ENCODE measurements around the gene GTPBP2. TPM values are rescaled to one million over a fixed set of nuclear protein-coding genes. Genes with fewer than 3 reads are reported as not detected.

Gene GTPBP2
- total and polyA plus RNA-seq, 11 donors = 16.6 to 37.1 (median 26.1) TPM

GRCh38 chr6:43669050-43669921, 40.2 kb upstream of the GTPBP2 start:
- TF ChIP-seq CTCF (IDR thresholded peaks at IDR 0.05) (no peak), POLR2A (IDR thresholded peaks at IDR 0.05) (no peak)
- Histone ChIP-seq H3K27me3 (no peaks in the 10 kb centered on the region), H3K9me3 (no peaks in the 10 kb centered on the region), H3K27ac (peak overlapping the region; percentile 55 to 87 (median 78)), H3K4me3 (no peak overlapping the region), H3K36me3 (peaks cover 0 to 43% (median 39%) of the 10 kb centered on the region in 9 donors), H3K4me1 (peaks cover 11 to 53% (median 38%) of the 10 kb centered on the region in 12 donors)
- 24 to 53% (median 37%) methylated on average over 11 to 15 of the region's 15 CpGs for WGBS, 4 donors
- intact Hi-C loops (cut with DNase I) = loop anchor here (2.0 to 10.0 kb wide), 13 partner anchors 53 to 410 kb away; partner anchors contain the start of gene VEGFA (in 3 of the 10)
- peak; percentile 53 to 73 (median 68) for ATAC-seq
- DNase-seq = peak; percentile 77 to 88 (median 81)

DNA sequence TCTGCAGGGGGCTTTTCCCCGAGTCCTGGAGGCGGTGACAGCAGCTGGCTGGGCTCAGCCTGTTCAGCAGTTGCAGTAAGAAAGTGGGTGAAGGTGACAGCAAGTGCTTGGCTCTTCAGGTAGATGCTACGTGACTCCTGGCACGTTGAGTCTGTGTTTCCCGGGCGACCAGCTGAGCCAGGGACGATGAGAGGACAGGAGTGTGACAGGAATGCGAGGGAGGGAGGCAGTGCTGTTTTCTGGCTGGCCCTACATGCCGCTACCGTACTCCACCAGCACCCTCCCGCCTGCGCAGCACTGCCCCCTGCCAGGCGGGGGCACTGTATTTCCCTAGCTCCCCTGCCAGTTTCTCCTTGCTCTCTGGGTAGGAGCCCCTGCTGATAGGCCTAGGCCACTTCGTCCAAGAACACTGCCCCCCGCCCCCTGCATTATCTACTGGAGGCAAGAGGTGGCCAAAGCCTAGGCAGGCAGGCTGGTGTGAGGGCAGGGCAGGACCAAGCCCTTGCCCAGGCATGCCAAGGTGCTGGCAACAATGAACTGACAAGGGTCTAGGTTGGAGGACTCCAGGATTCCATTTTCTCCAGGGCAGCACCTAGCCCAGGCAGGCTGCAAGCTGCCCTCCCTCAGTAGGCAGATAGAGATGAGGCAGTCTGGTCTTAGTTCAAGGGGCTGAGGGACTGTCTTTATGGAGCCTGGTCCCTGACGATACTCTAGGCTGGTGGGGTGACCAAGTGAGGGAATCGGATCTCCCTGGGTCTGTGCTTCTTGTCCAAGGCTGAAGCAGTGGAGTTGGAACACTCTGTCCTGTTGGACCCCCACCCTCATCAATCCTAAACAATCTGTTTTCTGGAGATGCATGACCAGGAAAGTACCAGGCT, 39.3 kb upstream of the GTPBP2 start:
- H3K4me1 ChIP-seq = peaks cover 11 to 53% (median 38%) of the 10 kb centered on the region in 12 donors
- 14 to 48% (median 19%) methylated on average over 6 to 17 of the region's 17 CpGs for WGBS, 4 donors
- peaks cover 0 to 34% (median 30%) of the 10 kb centered on the region in 9 donors for H3K36me3 ChIP-seq
- H3K27me3 ChIP-seq = no peaks in the 10 kb centered on the region
- H3K9me3 ChIP-seq = no peaks in the 10 kb centered on the region
- DNase-seq (peak; percentile 51 to 78 (median 59)), ATAC-seq (peak; percentile 32 to 75 (median 58))
- H3K27ac ChIP-seq = peak overlapping the region; percentile 57 to 87 (median 78)
- intact Hi-C loops (cut with DNase I) = loop anchor here (2.0 to 10.0 kb wide), 13 partner anchors 54 to 410 kb away; partner anchors contain the start of gene VEGFA (in 3 of the 10)
- TF ChIP-seq POLR2A (IDR thresholded peaks at IDR 0.05) (peak in 1 of 2 donors; percentile 32), CTCF (IDR thresholded peaks at IDR 0.05) (peak; percentile 33 to 65 (median 52))
- H3K4me3 ChIP-seq = no peak overlapping the region

- Histone ChIP-seq H3K27me3 (no peaks in the 10 kb centered on the region), H3K4me3 (peak overlapping the region in 2 of 12 donors; percentile 13 to 24), H3K27ac (peak overlapping the region; percentile 11 to 87 (median 69)), H3K36me3 (peaks cover 0 to 25% (median 22%) of the 10 kb centered on the region in 9 donors), H3K9me3 (no peaks in the 10 kb centered on the region), H3K4me1 (peaks cover 11 to 47% (median 37%) of the 10 kb centered on the region in 12 donors)
- peak; percentile 39 to 71 (median 52) for ATAC-seq
- intact Hi-C loops (cut with DNase I) = loop anchor here (1.0 to 10.0 kb wide), 18 partner anchors 55 to 412 kb away; partner anchors contain the start of gene VEGFA (in 3 of the 10)
- 12 to 15% (median 13%) methylated on average over 15 to 16 of the region's 16 CpGs for WGBS, 4 donors
- TF ChIP-seq CTCF (IDR thresholded peaks at IDR 0.05) = peak; percentile 89 to 98 (median 94)
- no peak for TF ChIP-seq POLR2A (IDR thresholded peaks at IDR 0.05)
- peak; percentile 75 to 89 (median 81) for DNase-seq
Observed at GRCh38 chr6:43667245-43668150, 38.4 kb upstream of the GTPBP2 start.
